Kidney epithelial cell (primary cell): ENCODE data around the gene EFCAB6. TPM values are rescaled to one million over a fixed set of nuclear protein-coding genes. Genes with fewer than 3 reads are reported as not detected.

Experiments
- DNase-seq: peaks from one replicate; pipeline ENCODE4 v3.0.0-alpha.2; 2010; ENCODE audit warnings: low read depth
- H3K27me3 ChIP-seq: 2 replicates; pipeline ENCODE4 v1.6.0; 2011; ENCODE audit warnings: low read length; ENCODE audit not compliant: control insufficient read depth, insufficient read depth
- H3K36me3 ChIP-seq: 2 replicates; pipeline ENCODE4 v1.5.1; 2011; ENCODE audit warnings: low read length; ENCODE audit not compliant: control insufficient read depth, insufficient read depth
- H3K4me3 ChIP-seq: 2 replicates; pipeline ENCODE4 v1.5.1; 2011; ENCODE audit warnings: low read depth, mild to moderate bottlenecking, control low read depth, low read length
- total RNA-seq: library from RNA; depleted of rRNA; stranded (reverse); fragments of >200 nt; gene quantifications from 2 replicates; pipeline ENCODE4 v1.2.3, GENCODE V29; 2015
- TF ChIP-seq, protein P1 (sequence below): IDR thresholded peaks from 2 replicates; pipeline ENCODE4 v1.5.1; 2011; ENCODE audit warnings: mild to moderate bottlenecking, moderate library complexity, low read length, control low read depth, inconsistent platforms; ENCODE audit not compliant: insufficient read depth, poor library complexity, severe bottlenecking

EFCAB6 gene
- total RNA-seq, 1 donor from 2014 or later = 2.3 TPM

DNA sequence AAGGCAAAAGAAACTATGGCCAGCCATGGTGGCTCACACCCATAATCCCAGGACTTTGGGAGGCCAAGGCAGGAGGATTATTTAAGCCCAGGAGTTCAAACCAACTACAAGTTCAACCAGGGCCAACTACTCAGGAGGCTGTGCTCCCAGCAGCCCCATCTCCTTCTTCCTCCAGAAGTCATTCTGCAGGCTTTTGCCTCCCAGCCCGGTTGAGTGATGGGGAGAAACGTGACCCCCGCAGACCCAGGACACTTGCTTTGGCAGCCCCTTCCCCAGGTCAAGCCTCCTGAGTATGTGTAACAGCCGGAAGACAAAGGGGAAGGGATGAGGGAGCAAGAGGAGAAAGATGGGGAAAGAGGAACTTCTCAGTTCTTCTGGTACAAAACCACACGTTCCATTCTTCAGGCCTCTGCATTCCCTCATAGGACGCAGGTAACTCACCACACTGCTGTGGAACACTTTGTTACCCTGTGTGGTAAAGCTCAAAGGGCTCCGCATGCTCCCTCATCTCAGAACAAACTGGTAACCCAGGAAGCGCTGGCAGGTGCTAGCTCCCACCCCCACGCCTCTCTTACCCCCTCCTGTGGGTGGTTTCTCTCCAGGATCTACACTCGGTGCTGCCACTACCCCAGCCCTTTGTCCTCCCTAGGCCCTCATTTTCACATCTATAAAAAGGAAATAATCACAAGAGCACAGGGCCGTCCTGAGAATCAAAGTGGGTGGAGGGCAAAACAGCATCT lies 46.2 kb upstream of the EFCAB6 start:
- TF ChIP-seq, protein P1, sequence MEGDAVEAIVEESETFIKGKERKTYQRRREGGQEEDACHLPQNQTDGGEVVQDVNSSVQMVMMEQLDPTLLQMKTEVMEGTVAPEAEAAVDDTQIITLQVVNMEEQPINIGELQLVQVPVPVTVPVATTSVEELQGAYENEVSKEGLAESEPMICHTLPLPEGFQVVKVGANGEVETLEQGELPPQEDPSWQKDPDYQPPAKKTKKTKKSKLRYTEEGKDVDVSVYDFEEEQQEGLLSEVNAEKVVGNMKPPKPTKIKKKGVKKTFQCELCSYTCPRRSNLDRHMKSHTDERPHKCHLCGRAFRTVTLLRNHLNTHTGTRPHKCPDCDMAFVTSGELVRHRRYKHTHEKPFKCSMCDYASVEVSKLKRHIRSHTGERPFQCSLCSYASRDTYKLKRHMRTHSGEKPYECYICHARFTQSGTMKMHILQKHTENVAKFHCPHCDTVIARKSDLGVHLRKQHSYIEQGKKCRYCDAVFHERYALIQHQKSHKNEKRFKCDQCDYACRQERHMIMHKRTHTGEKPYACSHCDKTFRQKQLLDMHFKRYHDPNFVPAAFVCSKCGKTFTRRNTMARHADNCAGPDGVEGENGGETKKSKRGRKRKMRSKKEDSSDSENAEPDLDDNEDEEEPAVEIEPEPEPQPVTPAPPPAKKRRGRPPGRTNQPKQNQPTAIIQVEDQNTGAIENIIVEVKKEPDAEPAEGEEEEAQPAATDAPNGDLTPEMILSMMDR = no peak
- DNase-seq = no peak

DNA sequence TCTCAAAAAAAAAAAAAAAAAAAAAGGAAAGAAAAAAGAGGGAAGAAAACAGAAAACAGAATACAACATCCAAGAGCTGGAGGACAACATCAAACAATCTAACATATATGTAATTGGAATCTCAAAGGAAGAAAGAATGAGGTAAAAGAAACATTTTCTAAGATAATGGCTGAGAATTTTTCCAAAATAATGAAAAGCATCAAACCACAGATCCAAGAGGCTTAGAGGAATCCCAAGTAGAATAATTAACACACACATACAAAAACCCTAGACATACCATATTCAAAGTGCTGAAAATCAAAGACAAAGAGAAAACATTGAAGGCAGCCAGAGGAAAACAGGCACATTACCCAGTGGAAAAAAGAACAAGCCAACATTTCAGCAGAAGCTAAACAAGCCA lies 45.3 kb upstream of the EFCAB6 start:
- TF ChIP-seq, protein P1 = no peak
- Histone ChIP-seq H3K4me3 (no peak overlapping the region), H3K27me3 (peaks cover 8% of the 10 kb centered on the region), H3K36me3 (no peaks in the 10 kb centered on the region)
- no peak for DNase-seq

More for the DNA sequence above, 46.2 kb upstream of the EFCAB6 start:
- Histone ChIP-seq H3K27me3 (peaks cover 14% of the 10 kb centered on the region), H3K4me3 (no peak overlapping the region), H3K36me3 (no peaks in the 10 kb centered on the region)

DNA sequence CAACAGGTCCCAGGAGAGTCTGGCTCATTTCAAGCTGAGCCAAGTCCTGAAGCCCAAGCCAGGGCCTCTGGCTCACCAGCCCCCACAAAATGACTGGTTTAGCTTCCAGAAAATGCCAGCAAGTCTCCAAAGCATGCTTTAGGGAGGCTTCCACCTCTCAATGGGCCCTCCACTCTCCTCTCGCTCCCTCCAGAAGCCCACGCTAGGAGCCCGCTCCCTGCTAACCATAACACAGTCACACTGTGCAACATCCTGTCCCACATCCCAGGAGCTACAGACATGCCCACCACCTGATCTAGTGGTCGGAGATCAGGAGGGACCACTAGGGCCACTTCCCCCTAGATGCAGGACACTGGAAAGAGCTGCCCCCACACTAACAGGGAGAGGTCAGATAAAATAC lies 43.3 kb upstream of the EFCAB6 start:
- Histone ChIP-seq H3K36me3 (no peaks in the 10 kb centered on the region), H3K27me3 (no peaks in the 10 kb centered on the region), H3K4me3 (no peak overlapping the region)
- no peak for DNase-seq
- TF ChIP-seq, protein P1 = no peak

DNA sequence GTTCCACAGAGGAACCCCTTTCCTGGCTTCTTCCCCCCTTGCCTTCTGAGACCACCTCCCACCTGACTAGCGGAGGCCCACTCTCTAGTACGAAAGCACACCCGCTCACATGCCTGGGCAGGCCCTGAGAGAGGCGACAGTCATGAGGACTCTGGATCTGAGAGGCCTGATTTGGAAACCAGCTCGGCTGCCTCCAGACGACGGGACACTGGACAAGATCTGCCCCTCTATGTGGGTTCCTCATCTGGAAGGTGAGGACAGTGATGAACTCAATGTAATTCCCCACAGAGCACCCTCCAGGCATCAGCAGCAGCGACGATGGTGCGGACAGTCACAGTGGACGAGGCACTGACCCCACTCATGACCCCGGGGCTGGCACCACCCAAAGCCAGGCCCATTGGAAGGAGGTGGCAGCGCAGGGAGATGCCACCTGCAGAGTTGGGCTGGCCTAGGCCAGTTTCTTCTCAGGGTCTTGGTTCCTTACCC lies 42.7 kb upstream of the EFCAB6 start:
- TF ChIP-seq, protein P1 = no peak
- no peak for DNase-seq
- Histone ChIP-seq H3K27me3 (no peaks in the 10 kb centered on the region), H3K36me3 (no peaks in the 10 kb centered on the region), H3K4me3 (no peak overlapping the region)

DNA sequence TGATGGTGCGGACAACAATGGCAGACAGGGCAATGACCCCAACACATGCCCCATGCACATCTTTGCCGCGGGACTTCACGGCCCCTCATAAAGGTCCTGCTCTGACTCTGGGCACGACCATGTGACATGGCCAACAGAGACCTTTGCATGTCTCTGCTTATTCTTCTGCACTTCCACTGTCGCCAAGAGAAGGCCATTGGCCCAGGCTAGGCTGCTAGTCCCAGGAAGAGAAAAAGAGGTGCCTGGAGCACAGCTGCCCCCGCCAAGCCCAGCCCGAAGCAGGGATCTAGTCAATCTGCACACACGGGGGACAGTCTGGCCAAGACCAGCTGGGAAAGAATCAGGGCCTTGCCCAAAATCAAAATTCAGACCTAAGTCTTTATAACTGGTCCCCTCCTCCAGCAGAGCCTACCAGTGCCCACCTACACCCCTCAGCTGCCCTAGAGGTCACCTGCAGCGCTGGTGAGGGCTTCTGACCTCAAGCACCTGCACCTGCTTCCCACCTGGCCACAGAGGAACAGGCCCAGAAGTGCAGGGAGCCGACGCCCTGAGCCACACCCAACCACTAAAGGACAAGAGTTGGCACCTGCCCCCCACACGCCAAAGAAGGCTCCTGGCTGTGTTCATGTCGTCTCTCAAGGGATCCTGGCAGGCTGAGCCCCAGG lies 42.1 kb upstream of the EFCAB6 start:
- TF ChIP-seq, protein P1 = no peak
- no peak for DNase-seq
- Histone ChIP-seq H3K27me3 (no peaks in the 10 kb centered on the region), H3K36me3 (no peaks in the 10 kb centered on the region), H3K4me3 (no peak overlapping the region)
